HG03520 (cell line): Measurements from ENCODE around the gene USP46.

Experiments
- ATAC-seq: cut with Tn5 transposase; IDR thresholded peaks from one replicate; pipeline ENCODE4 v1.9.1; 2021; ENCODE audit warnings: mild to moderate bottlenecking, moderate library complexity; ENCODE audit not compliant: unreplicated experiment

The USP46 gene

GRCh38 chr4:52576961-52577623 lies 82.0 kb downstream of the USP46 start:
- ATAC-seq = no peak

- no peak for ATAC-seq
Observed at GRCh38 chr4:52576326-52576725, 82.8 kb downstream of the USP46 start.

- ATAC-seq = no peak
Observed at GRCh38 chr4:52575406-52575805, 83.7 kb downstream of the USP46 start.

- ATAC-seq = no peak
Observed at GRCh38 chr4:52574036-52574435, 85.1 kb downstream of the USP46 start.

- no peak for ATAC-seq
Observed at GRCh38 chr4:52573551-52573950, 85.5 kb downstream of the USP46 start.

GRCh38 chr4:52572936-52573485 lies 86.1 kb downstream of the USP46 start:
- ATAC-seq = no peak

- ATAC-seq = no peak
Observed at GRCh38 chr4:52568351-52568750, 90.8 kb downstream of the USP46 start.

- ATAC-seq = no peak
Observed at GRCh38 chr4:52566136-52567031, 92.7 kb downstream of the USP46 start.

- no peak for ATAC-seq
Observed at GRCh38 chr4:52560844-52561280, 98.2 kb downstream of the USP46 start.

- ATAC-seq = no peak
Observed at GRCh38 chr4:52555356-52555716, 103.8 kb downstream of the USP46 start.

- ATAC-seq = no peak
Observed at GRCh38 chr4:52554612-52555355, 104.3 kb downstream of the USP46 start.

- ATAC-seq = no peak
Observed at GRCh38 chr4:52552778-52553177, 106.3 kb downstream of the USP46 start.

GRCh38 chr4:52551487-52551886 lies 107.6 kb downstream of the USP46 start:
- ATAC-seq = no peak

- no peak for ATAC-seq
Observed at GRCh38 chr4:52550186-52550585, 108.9 kb downstream of the USP46 start.

GRCh38 chr4:52548818-52549570 lies 110.1 kb downstream of the USP46 start:
- no peak for ATAC-seq

- no peak for ATAC-seq
Observed at GRCh38 chr4:52546449-52546848, 112.7 kb downstream of the USP46 start.

- peak; percentile 82 for ATAC-seq
Observed at GRCh38 chr4:52545099-52546069, 113.7 kb downstream of the USP46 start.
